ENCODE measurements around the gene TBX20.
A peak's percentile ranks its signal among the peaks of the same experiment; 100 is the strongest.
"Not testable (repeated sequence)": the region's sequence is repeated elsewhere in the genome, so short reads cannot be mapped to it uniquely, and the experiment has no call there.

TBX20 gene

GRCh38 chr7:35186751-35187150 is 67.1 kb downstream of the TBX20 start:
- H3K4me3 ChIP-seq (ENCODE audit: low read depth, low read length): peak overlapping the region; percentile 34
- DNase-seq (ENCODE audit: low read depth): peak; percentile 19

GRCh38 chr7:35185908-35186731 is 67.8 kb downstream of the TBX20 start:
- peak; percentile 69 for DNase-seq (ENCODE audit: low read depth)
- peak overlapping the region; percentile 64 for H3K4me3 ChIP-seq (ENCODE audit: low read depth, low read length)
- TF ChIP-seq MAX (IDR thresholded peaks at IDR 0.05; ENCODE audit: low read depth, low read length) (no peak), POLR2A (IDR thresholded peaks at IDR 0.05; ENCODE audit: extremely low read depth, insufficient read length) (no peak)

GRCh38 chr7:35185578-35185907 is 68.4 kb downstream of the TBX20 start:
- not testable (repeated sequence) for DNase-seq (ENCODE audit: low read depth)
- peak overlapping the region; percentile 64 for H3K4me3 ChIP-seq (ENCODE audit: low read depth, low read length)

GRCh38 chr7:35184961-35185360 is 68.9 kb downstream of the TBX20 start:
- not testable (repeated sequence) for DNase-seq (ENCODE audit: low read depth)
- peak overlapping the region; percentile 64 for H3K4me3 ChIP-seq (ENCODE audit: low read depth, low read length)

GRCh38 chr7:35183873-35184503 is 69.9 kb downstream of the TBX20 start:
- DNase-seq (ENCODE audit: low read depth): peak; percentile 18
- H3K4me3 ChIP-seq (ENCODE audit: low read depth, low read length): not testable (repeated sequence)

- not testable (repeated sequence) for DNase-seq (ENCODE audit: low read depth); H3K4me3 ChIP-seq (ENCODE audit: low read depth, low read length)
These were observed 73.2 kb downstream of the TBX20 start for GRCh38 chr7:35180665-35181064.

- not testable (repeated sequence) for H3K4me3 ChIP-seq (ENCODE audit: low read depth, low read length); DNase-seq (ENCODE audit: low read depth)
These were observed 80.7 kb downstream of the TBX20 start for GRCh38 chr7:35173176-35173575.

GRCh38 chr7:35172131-35172530 is 81.8 kb downstream of the TBX20 start:
- not testable (repeated sequence) for DNase-seq (ENCODE audit: low read depth); H3K4me3 ChIP-seq (ENCODE audit: low read depth, low read length)

GRCh38 chr7:35167658-35168057 is 86.2 kb downstream of the TBX20 start:
- not testable (repeated sequence) for H3K4me3 ChIP-seq (ENCODE audit: low read depth, low read length); DNase-seq (ENCODE audit: low read depth)

- not testable (repeated sequence) for DNase-seq (ENCODE audit: low read depth)
These were observed 86.7 kb downstream of the TBX20 start for GRCh38 chr7:35167158-35167557.

GRCh38 chr7:35161059-35161740 is 92.7 kb downstream of the TBX20 start:
- H3K4me3 ChIP-seq (ENCODE audit: low read depth, low read length); DNase-seq (ENCODE audit: low read depth): not testable (repeated sequence)

More at GRCh38 chr7:35167158-35167557, 86.7 kb downstream of the TBX20 start:
- not testable (repeated sequence) for H3K4me3 ChIP-seq (ENCODE audit: low read depth, low read length)

Measured in NB4 (cell line).